Measurements from ENCODE around the gene JOSD2.
"Not testable (repeated sequence)": the region's sequence is repeated elsewhere in the genome, so short reads cannot be mapped to it uniquely, and the experiment has no call there.

JOSD2 gene

GRCh38 chr19:50535672-50536187, 24.7 kb upstream of the JOSD2 start:
- in situ Hi-C loops (cut with MboI; ENCODE audit: low sequenced_read_pairs), result loop anchor here (5.0 to 10.0 kb wide), 2 partner anchors 242 to 379 kb away; partner anchors contain the start of gene KLK4
- no peak overlapping the region for H3K4me3 ChIP-seq
- no peaks in the 10 kb centered on the region for H3K36me3 ChIP-seq (replicated peaks)
- no peaks in the 10 kb centered on the region for H3K27me3 ChIP-seq (ENCODE audit: low read depth)
- H3K4me1 ChIP-seq, result no peaks in the 10 kb centered on the region
- H3K9me3 ChIP-seq, result peaks cover 5% of the 10 kb centered on the region
- no peak for DNase-seq (ENCODE audit: low spot score in 2 of 2)

GRCh38 chr19:50534478-50534877, 23.5 kb upstream of the JOSD2 start:
- in situ Hi-C loops (cut with MboI; ENCODE audit: low sequenced_read_pairs), result loop anchor here (10.0 kb wide), 1 partner anchor 380 kb away; the partner anchor contains the start of gene KLK4
- no peaks in the 10 kb centered on the region for H3K27me3 ChIP-seq (ENCODE audit: low read depth)
- no peaks in the 10 kb centered on the region for H3K36me3 ChIP-seq (replicated peaks)
- no peak for DNase-seq (ENCODE audit: low spot score in 2 of 2)
- peaks cover 5% of the 10 kb centered on the region for H3K9me3 ChIP-seq
- no peaks in the 10 kb centered on the region for H3K4me1 ChIP-seq
- no peak overlapping the region for H3K4me3 ChIP-seq

DNA sequence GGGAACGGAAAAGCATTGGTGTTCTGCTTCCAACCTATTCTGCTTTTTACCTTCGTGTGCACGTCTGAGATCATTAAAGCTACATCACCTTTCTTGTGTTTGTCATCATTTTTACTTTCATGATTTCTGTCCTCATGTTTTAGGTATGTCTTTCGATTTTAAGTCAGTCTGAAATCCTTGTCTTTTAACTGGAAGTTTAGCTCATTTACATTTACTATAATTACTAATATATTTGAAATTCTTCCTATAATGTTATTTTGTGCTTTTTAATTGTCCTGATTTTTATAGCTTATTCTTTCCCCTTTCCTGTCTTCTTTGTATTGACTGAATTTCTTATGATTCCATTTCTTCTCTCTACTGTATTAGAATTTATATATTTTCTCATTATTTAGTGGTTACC, 22.0 kb upstream of the JOSD2 start:
- in situ Hi-C loops (cut with MboI; ENCODE audit: low sequenced_read_pairs), result loop anchor here (10.0 kb wide), 1 partner anchor 382 kb away; the partner anchor contains the start of gene KLK4
- H3K27me3 ChIP-seq (ENCODE audit: low read depth), result no peaks in the 10 kb centered on the region
- no peaks in the 10 kb centered on the region for H3K4me1 ChIP-seq
- no peaks in the 10 kb centered on the region for H3K36me3 ChIP-seq (replicated peaks)
- no peak for DNase-seq (ENCODE audit: low spot score in 2 of 2)
- H3K4me3 ChIP-seq, result no peak overlapping the region
- peaks cover 5% of the 10 kb centered on the region for H3K9me3 ChIP-seq

- in situ Hi-C loops (cut with MboI; ENCODE audit: low sequenced_read_pairs), result loop anchor here (10.0 kb wide), 1 partner anchor 384 kb away; the partner anchor contains the start of gene KLK4
- Histone ChIP-seq H3K36me3 (replicated peaks) (no peaks in the 10 kb centered on the region), H3K4me3 (no peak overlapping the region), H3K27me3 (ENCODE audit: low read depth) (no peaks in the 10 kb centered on the region), H3K4me1 (no peaks in the 10 kb centered on the region), H3K9me3 (peaks cover 5% of the 10 kb centered on the region)
- no peak for DNase-seq (ENCODE audit: low spot score in 2 of 2)
Observed at GRCh38 chr19:50531171-50531612, 20.2 kb upstream of the JOSD2 start.

DNA sequence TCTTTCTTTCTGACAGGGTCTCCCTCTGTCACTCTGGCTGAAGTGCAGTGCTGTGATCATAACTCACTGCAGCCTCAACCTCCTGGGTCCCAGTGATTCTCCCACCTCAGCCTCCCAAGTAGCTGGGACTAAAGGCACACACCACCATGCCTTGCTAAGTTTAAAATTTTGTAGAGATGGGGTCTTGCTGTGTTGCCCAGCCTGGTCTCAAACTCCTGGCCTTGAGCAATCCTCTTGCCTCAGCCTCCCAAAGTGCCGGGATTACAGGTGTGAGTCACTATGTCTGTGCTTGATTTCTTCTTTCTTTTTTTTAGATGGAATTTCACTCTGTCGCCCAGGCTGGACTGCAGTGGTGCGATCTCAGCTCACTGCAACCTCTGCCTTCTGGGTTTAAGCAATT, 17.1 kb upstream of the JOSD2 start:
- H3K36me3 ChIP-seq (replicated peaks); H3K4me1 ChIP-seq; H3K4me3 ChIP-seq; H3K27me3 ChIP-seq (ENCODE audit: low read depth); DNase-seq (ENCODE audit: low spot score in 2 of 2); in situ Hi-C loops (cut with MboI; ENCODE audit: low sequenced_read_pairs); H3K9me3 ChIP-seq: not testable (repeated sequence)

GRCh38 chr19:50522881-50523280, 11.9 kb upstream of the JOSD2 start:
- in situ Hi-C loops (cut with MboI; ENCODE audit: low sequenced_read_pairs), result no loop called here
- Histone ChIP-seq H3K27me3 (ENCODE audit: low read depth) (no peaks in the 10 kb centered on the region), H3K4me1 (no peaks in the 10 kb centered on the region), H3K4me3 (no peak overlapping the region), H3K9me3 (no peaks in the 10 kb centered on the region), H3K36me3 (replicated peaks) (no peaks in the 10 kb centered on the region)
- DNase-seq (ENCODE audit: low spot score in 2 of 2), result no peak

DNA sequence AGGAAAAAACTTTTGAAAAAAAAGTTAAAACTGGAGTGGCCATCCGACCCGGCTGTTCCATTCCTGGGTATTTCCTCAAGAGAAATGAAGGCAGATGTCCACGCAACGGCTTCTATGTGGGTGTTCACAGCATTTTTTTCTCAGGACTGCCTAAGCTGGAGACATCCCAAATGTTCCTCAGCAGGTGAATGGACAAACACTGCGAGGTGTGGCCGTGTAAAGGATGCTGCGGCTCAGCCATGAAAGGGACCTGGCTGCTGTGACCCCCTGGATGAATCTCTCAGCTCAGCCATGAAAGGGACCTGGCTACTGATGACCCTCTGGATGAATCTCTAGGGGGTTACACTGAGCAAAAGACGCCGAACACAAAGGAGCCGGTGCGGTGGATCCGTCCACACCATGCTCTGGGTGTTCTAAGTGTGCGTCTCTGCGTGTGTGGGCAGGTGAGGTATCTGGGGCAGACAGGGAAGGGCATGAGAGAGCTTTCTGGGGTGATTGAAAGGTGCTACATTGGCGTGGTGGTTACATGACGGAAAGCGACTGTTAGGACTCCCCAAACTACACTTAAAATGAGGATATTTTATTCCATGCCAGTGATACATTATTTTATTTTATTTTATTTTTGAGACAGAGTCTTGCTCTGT, 10.0 kb upstream of the JOSD2 start:
- no peaks in the 10 kb centered on the region for H3K4me1 ChIP-seq
- H3K9me3 ChIP-seq, result no peaks in the 10 kb centered on the region
- no peaks in the 10 kb centered on the region for H3K27me3 ChIP-seq (ENCODE audit: low read depth)
- in situ Hi-C loops (cut with MboI; ENCODE audit: low sequenced_read_pairs), result no loop called here
- DNase-seq (ENCODE audit: low spot score in 2 of 2), result no peak
- no peak overlapping the region for H3K4me3 ChIP-seq
- H3K36me3 ChIP-seq (replicated peaks), result no peaks in the 10 kb centered on the region

- in situ Hi-C loops (cut with MboI; ENCODE audit: low sequenced_read_pairs), result no loop called here
- no peak overlapping the region for H3K4me3 ChIP-seq
- no peaks in the 10 kb centered on the region for H3K36me3 ChIP-seq (replicated peaks)
- no peak for DNase-seq (ENCODE audit: low spot score in 2 of 2)
- H3K27me3 ChIP-seq (ENCODE audit: low read depth), result no peaks in the 10 kb centered on the region
- no peaks in the 10 kb centered on the region for H3K9me3 ChIP-seq
- no peaks in the 10 kb centered on the region for H3K4me1 ChIP-seq
Observed at GRCh38 chr19:50519006-50519575, 8.1 kb upstream of the JOSD2 start.

- no peaks in the 10 kb centered on the region for H3K27me3 ChIP-seq (ENCODE audit: low read depth)
- H3K4me3 ChIP-seq, result no peak overlapping the region
- no peaks in the 10 kb centered on the region for H3K4me1 ChIP-seq
- in situ Hi-C loops (cut with MboI; ENCODE audit: low sequenced_read_pairs), result no loop called here
- H3K9me3 ChIP-seq, result no peaks in the 10 kb centered on the region
- DNase-seq (ENCODE audit: low spot score in 2 of 2), result no peak
- H3K36me3 ChIP-seq (replicated peaks), result no peaks in the 10 kb centered on the region
Observed at GRCh38 chr19:50518091-50519005, 7.4 kb upstream of the JOSD2 start.

- in situ Hi-C loops (cut with MboI; ENCODE audit: low sequenced_read_pairs), result no loop called here
- no peak for DNase-seq (ENCODE audit: low spot score in 2 of 2)
- no peaks in the 10 kb centered on the region for H3K4me1 ChIP-seq
- no peaks in the 10 kb centered on the region for H3K27me3 ChIP-seq (ENCODE audit: low read depth)
- no peaks in the 10 kb centered on the region for H3K36me3 ChIP-seq (replicated peaks)
- H3K4me3 ChIP-seq, result no peak overlapping the region
- no peaks in the 10 kb centered on the region for H3K9me3 ChIP-seq
Observed at GRCh38 chr19:50517704-50518075, 6.7 kb upstream of the JOSD2 start.

DNA sequence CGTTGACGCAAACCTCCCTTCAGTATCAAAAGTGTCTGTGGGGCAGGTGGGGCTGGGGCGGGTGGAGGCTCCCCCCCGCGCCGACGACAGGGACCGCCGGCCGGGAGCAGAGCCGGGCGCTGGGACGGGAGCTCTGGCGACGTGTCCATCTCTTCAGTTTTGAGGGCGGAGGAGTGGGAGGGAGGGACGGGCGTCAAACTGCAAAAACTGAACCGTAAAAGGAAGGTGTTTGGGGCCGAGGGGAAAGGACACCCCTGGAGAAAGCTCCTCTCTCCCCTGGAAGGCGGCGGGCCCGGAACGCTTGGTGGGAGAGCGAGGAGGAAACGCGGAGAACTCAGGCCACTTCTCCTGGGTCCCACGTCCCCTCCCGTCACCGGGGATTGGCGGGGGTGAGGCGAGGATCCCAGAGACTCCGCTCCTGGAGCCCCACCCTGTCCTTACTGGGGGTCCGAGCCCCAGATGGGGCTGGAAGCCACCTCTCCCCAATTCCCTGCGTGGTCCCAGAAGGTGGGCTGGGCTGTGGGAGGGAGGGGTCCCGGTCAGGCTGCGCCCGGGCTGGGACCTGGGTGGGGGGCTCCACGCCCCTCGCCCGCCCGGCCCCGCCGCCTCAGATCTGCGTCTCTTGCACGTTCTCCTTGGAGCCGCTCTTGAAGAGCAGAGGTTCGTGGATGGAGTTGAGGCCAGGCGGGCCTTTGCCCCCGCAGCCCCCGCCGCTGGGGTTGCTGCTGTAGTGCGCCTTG, 6.1 kb upstream of the JOSD2 start:
- Histone ChIP-seq H3K36me3 (replicated peaks) (no peaks in the 10 kb centered on the region), H3K4me1 (no peaks in the 10 kb centered on the region)

GRCh38 chr19:50516456-50516855, 5.5 kb upstream of the JOSD2 start:
- DNase-seq (ENCODE audit: low spot score in 2 of 2), result no peak
- no peaks in the 10 kb centered on the region for H3K4me1 ChIP-seq
- no peak overlapping the region for H3K4me3 ChIP-seq
- H3K27me3 ChIP-seq (ENCODE audit: low read depth), result no peaks in the 10 kb centered on the region
- H3K9me3 ChIP-seq, result no peaks in the 10 kb centered on the region
- in situ Hi-C loops (cut with MboI; ENCODE audit: low sequenced_read_pairs), result no loop called here
- no peaks in the 10 kb centered on the region for H3K36me3 ChIP-seq (replicated peaks)

More for the DNA sequence above, 6.1 kb upstream of the JOSD2 start:
- in situ Hi-C loops (cut with MboI; ENCODE audit: low sequenced_read_pairs), result no loop called here
- Histone ChIP-seq H3K27me3 (ENCODE audit: low read depth) (no peaks in the 10 kb centered on the region), H3K4me3 (no peak overlapping the region), H3K9me3 (no peaks in the 10 kb centered on the region)
- no peak for DNase-seq (ENCODE audit: low spot score in 2 of 2)

- DNase-seq (ENCODE audit: low spot score in 2 of 2), result no peak
- Histone ChIP-seq H3K36me3 (replicated peaks) (no peaks in the 10 kb centered on the region), H3K4me1 (no peaks in the 10 kb centered on the region), H3K9me3 (no peaks in the 10 kb centered on the region), H3K27me3 (ENCODE audit: low read depth) (no peaks in the 10 kb centered on the region), H3K4me3 (no peak overlapping the region)
- in situ Hi-C loops (cut with MboI; ENCODE audit: low sequenced_read_pairs), result no loop called here
Observed at GRCh38 chr19:50515168-50515561, 4.2 kb upstream of the JOSD2 start.

All from HAP-1 (cell line).